HEK293 (cell line): ENCODE data around the gene CCDC120.

Source experiments
- HOXD13 ChIP-seq: sonication (generic); formaldehyde crosslinking; IDR thresholded peaks from 2 replicates; pipeline ENCODE4 v1.8.0; 2022; ENCODE audit warnings: missing genetic modification reagents, borderline replicate concordance
- KLF16 ChIP-seq: fragments of 450-650 bp; formaldehyde crosslinking; IDR thresholded peaks from 2 replicates; pipeline ENCODE4 v1.5.1; 2017; ENCODE audit warnings: missing biosample characterization, missing genetic modification characterization
- MZF1 ChIP-seq: fragments of 450-650 bp; formaldehyde crosslinking; IDR thresholded peaks from 2 replicates; pipeline ENCODE4 v1.5.1; 2017; ENCODE audit warnings: missing biosample characterization, missing genetic modification characterization, borderline replicate concordance
- OVOL3 ChIP-seq: fragments of 450-650 bp; formaldehyde crosslinking; IDR thresholded peaks from 2 replicates; pipeline ENCODE4 v1.5.1; 2016; ENCODE audit warnings: missing biosample characterization, missing genetic modification characterization
- SP2 ChIP-seq: fragments of 450-650 bp; formaldehyde crosslinking; IDR thresholded peaks from 2 replicates; pipeline ENCODE4 v1.5.1; 2016; ENCODE audit warnings: missing biosample characterization, missing genetic modification characterization
- SP3 ChIP-seq: fragments of 450-650 bp; formaldehyde crosslinking; IDR thresholded peaks from 2 replicates; pipeline ENCODE4 v1.5.1; 2016; ENCODE audit warnings: missing biosample characterization, missing genetic modification characterization
- WT1 ChIP-seq: fragments of 450-650 bp; formaldehyde crosslinking; IDR thresholded peaks from 2 replicates; pipeline ENCODE4 v1.5.1; 2016; ENCODE audit warnings: missing biosample characterization, missing genetic modification characterization
- ZBTB21 ChIP-seq: fragments of 450-650 bp; formaldehyde crosslinking; IDR thresholded peaks from 2 replicates; pipeline ENCODE4 v1.5.1; 2017; ENCODE audit warnings: missing biosample characterization, missing genetic modification characterization
- ZNF10 ChIP-seq: fragments of 450-650 bp; formaldehyde crosslinking; IDR thresholded peaks from 2 replicates; pipeline ENCODE4 v1.5.1; 2017; ENCODE audit warnings: missing biosample characterization, missing genetic modification characterization
- ZNF133 ChIP-seq: fragments of 450-650 bp; formaldehyde crosslinking; IDR thresholded peaks from 2 replicates; pipeline ENCODE4 v1.5.1; 2016; ENCODE audit warnings: missing biosample characterization, missing genetic modification characterization
- ZNF221 ChIP-seq: fragments of 450-650 bp; formaldehyde crosslinking; IDR thresholded peaks from 2 replicates; pipeline ENCODE4 v1.5.1; 2017; ENCODE audit warnings: missing biosample characterization, missing genetic modification characterization, borderline replicate concordance
- ZNF24 ChIP-seq: fragments of 450-650 bp; formaldehyde crosslinking; IDR thresholded peaks from 2 replicates; pipeline ENCODE4 v1.5.1; 2016; ENCODE audit warnings: missing biosample characterization, missing genetic modification characterization
- ZNF292 ChIP-seq: fragments of 450-650 bp; formaldehyde crosslinking; IDR thresholded peaks from 2 replicates; pipeline ENCODE4 v1.5.1; 2016; ENCODE audit warnings: low read depth, missing biosample characterization, missing genetic modification characterization, borderline replicate concordance
- ZNF335 ChIP-seq: fragments of 450-650 bp; formaldehyde crosslinking; conservative IDR thresholded peaks from 2 replicates; pipeline ENCODE4 v1.5.1; 2016; ENCODE audit warnings: missing biosample characterization, missing genetic modification characterization
- ZNF416 ChIP-seq: fragments of 450-650 bp; formaldehyde crosslinking; IDR thresholded peaks from 2 replicates; pipeline ENCODE4 v1.5.1; 2016; ENCODE audit warnings: missing biosample characterization, missing genetic modification characterization
- ZNF561 ChIP-seq: fragments of 450-650 bp; IDR thresholded peaks from 2 replicates; pipeline ENCODE4 v1.5.1; 2018; ENCODE audit warnings: missing biosample characterization, missing genetic modification characterization, borderline replicate concordance
- ZNF610 ChIP-seq: fragments of 450-650 bp; formaldehyde crosslinking; IDR thresholded peaks from 2 replicates; pipeline ENCODE4 v1.5.1; 2016; ENCODE audit warnings: missing biosample characterization, missing genetic modification characterization, borderline replicate concordance
- ZNF654 ChIP-seq: fragments of 450-650 bp; formaldehyde crosslinking; IDR thresholded peaks from 2 replicates; pipeline ENCODE4 v1.5.1; 2016; ENCODE audit warnings: low read depth, missing biosample characterization, missing genetic modification characterization
- ZNF670 ChIP-seq: fragments of 450-650 bp; formaldehyde crosslinking; IDR thresholded peaks from 2 replicates; pipeline ENCODE4 v1.5.1; 2016; ENCODE audit warnings: missing biosample characterization, missing genetic modification characterization, low read depth
- ZNF76 ChIP-seq: fragments of 450-650 bp; formaldehyde crosslinking; IDR thresholded peaks from 2 replicates; pipeline ENCODE4; 2016; ENCODE audit warnings: low read depth, missing biosample characterization, missing genetic modification characterization, borderline replicate concordance
- ZNF785 ChIP-seq: fragments of 450-650 bp; formaldehyde crosslinking; IDR thresholded peaks from 2 replicates; pipeline ENCODE4 v1.5.1; 2016; ENCODE audit warnings: missing biosample characterization, missing genetic modification characterization
- TF ChIP-seq, protein P1 (sequence below): fragments of 450-650 bp; formaldehyde crosslinking; IDR thresholded peaks from 2 replicates; pipeline ENCODE4 v1.5.1; 2017; ENCODE audit warnings: missing biosample characterization, missing genetic modification characterization
- TF ChIP-seq, protein P2 (sequence below): fragments of 450-650 bp; formaldehyde crosslinking; optimal IDR thresholded peaks from 2 replicates; pipeline ENCODE3; 2016; ENCODE audit warnings: missing biosample characterization, mild to moderate bottlenecking, missing genetic modification characterization
- TF ChIP-seq, protein P3 (sequence below): fragments of 450-650 bp; formaldehyde crosslinking; IDR thresholded peaks from 2 replicates; pipeline ENCODE4 v1.5.1; 2017; ENCODE audit warnings: missing biosample characterization, mild to moderate bottlenecking, missing genetic modification characterization, moderate library complexity
- TF ChIP-seq, protein P4 (sequence below): fragments of 450-650 bp; IDR thresholded peaks from 2 replicates; pipeline ENCODE4 v1.5.1; 2018; ENCODE audit warnings: missing biosample characterization, missing genetic modification characterization
- TF ChIP-seq, protein P5 (sequence below): fragments of 450-650 bp; formaldehyde crosslinking; IDR thresholded peaks from 2 replicates; pipeline ENCODE4 v1.5.1; 2016; ENCODE audit warnings: missing biosample characterization, missing genetic modification characterization
- TF ChIP-seq, protein P6 (sequence below): fragments of 450-650 bp; formaldehyde crosslinking; IDR thresholded peaks from 2 replicates; pipeline ENCODE4 v1.5.1; 2016; ENCODE audit warnings: missing biosample characterization, missing genetic modification characterization
- TF ChIP-seq, protein P7 (sequence below): fragments of 450-650 bp; formaldehyde crosslinking; IDR thresholded peaks from 2 replicates; pipeline ENCODE4; 2016; ENCODE audit warnings: missing biosample characterization, missing genetic modification characterization
- TF ChIP-seq, protein P8 (sequence below): fragments of 450-650 bp; formaldehyde crosslinking; IDR thresholded peaks from 2 replicates; pipeline ENCODE4 v1.5.1; 2016; ENCODE audit warnings: missing biosample characterization, missing genetic modification characterization

CCDC120 gene

DNA sequence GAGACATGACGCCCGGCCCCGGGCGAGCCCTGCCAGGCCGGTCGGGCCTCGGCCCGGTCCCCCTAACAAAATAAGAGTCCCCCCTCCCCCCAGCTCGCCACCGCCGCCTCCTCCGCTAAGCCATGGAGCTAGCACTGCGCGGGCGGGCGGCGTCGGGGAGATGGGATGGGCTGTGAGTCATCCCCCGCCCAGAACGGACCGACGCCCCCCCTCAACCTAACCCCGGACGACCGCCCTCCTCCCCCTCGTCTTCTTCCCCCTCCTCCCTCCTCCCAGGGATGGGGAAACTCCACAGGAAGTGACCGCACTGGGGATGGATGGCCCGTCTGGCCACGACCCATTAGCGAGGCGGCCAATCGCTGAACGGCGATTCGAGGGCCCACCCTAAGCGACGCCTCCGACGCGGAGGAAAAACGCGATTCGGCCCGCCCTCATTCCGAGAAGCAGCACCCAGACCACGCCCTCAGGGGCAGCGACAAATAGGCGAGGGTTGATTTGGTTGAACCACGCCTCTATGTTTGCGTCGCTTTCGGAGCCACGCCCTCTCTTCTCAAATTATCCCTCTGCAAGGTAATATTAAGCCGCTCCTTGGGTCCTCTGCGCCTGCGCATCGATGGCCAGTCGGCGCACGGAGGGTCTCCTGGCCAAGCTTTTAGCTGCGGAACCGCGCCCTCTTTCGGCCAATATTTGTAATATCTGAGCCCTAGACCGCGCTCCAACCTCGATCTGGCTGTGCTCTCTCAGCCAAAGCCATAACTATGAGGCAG lies 15.4 kb upstream of the CCDC120 start, which contains the start of gene TFE3 (continued):
- TF ChIP-seq, protein P1, sequence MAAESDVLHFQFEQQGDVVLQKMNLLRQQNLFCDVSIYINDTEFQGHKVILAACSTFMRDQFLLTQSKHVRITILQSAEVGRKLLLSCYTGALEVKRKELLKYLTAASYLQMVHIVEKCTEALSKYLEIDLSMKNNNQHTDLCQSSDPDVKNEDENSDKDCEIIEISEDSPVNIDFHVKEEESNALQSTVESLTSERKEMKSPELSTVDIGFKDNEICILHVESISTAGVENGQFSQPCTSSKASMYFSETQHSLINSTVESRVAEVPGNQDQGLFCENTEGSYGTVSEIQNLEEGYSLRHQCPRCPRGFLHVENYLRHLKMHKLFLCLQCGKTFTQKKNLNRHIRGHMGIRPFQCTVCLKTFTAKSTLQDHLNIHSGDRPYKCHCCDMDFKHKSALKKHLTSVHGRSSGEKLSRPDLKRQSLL (tag by site-specific recombination): no peak
- TF ChIP-seq ZNF133: no peak
- no peak for TF ChIP-seq ZNF10 (tag by site-specific recombination)
- TF ChIP-seq ZBTB21 (tag by site-specific recombination): no peak
- TF ChIP-seq, protein P2, sequence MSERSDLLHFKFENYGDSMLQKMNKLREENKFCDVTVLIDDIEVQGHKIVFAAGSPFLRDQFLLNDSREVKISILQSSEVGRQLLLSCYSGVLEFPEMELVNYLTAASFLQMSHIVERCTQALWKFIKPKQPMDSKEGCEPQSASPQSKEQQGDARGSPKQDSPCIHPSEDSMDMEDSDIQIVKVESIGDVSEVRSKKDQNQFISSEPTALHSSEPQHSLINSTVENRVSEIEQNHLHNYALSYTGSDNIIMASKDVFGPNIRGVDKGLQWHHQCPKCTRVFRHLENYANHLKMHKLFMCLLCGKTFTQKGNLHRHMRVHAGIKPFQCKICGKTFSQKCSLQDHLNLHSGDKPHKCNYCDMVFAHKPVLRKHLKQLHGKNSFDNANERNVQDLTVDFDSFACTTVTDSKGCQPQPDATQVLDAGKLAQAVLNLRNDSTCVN (tag by site-specific recombination): peak; percentile 43
- TF ChIP-seq OVOL3 (tag by site-specific recombination): no peak
- TF ChIP-seq ZNF670 (tag by site-specific recombination): no peak
- TF ChIP-seq, protein P3, sequence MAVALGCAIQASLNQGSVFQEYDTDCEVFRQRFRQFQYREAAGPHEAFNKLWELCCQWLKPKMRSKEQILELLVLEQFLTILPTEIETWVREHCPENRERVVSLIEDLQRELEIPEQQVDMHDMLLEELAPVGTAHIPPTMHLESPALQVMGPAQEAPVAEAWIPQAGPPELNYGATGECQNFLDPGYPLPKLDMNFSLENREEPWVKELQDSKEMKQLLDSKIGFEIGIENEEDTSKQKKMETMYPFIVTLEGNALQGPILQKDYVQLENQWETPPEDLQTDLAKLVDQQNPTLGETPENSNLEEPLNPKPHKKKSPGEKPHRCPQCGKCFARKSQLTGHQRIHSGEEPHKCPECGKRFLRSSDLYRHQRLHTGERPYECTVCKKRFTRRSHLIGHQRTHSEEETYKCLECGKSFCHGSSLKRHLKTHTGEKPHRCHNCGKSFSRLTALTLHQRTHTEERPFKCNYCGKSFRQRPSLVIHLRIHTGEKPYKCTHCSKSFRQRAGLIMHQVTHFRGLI (tag by site-specific recombination): 0 out of 2 replicates have a peak, but pooled peaks have one; percentile 60
- TF ChIP-seq ZNF654 (tag by site-specific recombination): peak; percentile 82
- no peak for TF ChIP-seq ZNF785 (tag by site-specific recombination)
- TF ChIP-seq, protein P4, sequence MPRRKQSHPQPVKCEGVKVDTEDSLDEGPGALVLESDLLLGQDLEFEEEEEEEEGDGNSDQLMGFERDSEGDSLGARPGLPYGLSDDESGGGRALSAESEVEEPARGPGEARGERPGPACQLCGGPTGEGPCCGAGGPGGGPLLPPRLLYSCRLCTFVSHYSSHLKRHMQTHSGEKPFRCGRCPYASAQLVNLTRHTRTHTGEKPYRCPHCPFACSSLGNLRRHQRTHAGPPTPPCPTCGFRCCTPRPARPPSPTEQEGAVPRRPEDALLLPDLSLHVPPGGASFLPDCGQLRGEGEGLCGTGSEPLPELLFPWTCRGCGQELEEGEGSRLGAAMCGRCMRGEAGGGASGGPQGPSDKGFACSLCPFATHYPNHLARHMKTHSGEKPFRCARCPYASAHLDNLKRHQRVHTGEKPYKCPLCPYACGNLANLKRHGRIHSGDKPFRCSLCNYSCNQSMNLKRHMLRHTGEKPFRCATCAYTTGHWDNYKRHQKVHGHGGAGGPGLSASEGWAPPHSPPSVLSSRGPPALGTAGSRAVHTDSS (tag by site-specific recombination): no peak; the same call in 1 of the 2 replicates
- TF ChIP-seq, protein P5, sequence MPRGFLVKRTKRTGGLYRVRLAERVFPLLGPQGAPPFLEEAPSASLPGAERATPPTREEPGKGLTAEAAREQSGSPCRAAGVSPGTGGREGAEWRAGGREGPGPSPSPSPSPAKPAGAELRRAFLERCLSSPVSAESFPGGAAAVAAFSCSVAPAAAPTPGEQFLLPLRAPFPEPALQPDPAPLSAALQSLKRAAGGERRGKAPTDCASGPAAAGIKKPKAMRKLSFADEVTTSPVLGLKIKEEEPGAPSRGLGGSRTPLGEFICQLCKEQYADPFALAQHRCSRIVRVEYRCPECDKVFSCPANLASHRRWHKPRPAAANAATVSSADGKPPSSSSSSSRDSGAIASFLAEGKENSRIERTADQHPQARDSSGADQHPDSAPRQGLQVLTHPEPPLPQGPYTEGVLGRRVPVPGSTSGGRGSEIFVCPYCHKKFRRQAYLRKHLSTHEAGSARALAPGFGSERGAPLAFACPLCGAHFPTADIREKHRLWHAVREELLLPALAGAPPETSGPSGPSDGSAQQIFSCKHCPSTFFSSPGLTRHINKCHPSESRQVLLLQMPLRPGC (tag by site-specific recombination): no peak
- peak; percentile 82; the same call in 1 of the 2 replicates for TF ChIP-seq KLF16 (tag by site-specific recombination)
- no peak for TF ChIP-seq HOXD13 (CRISPR knock-in tag)
- TF ChIP-seq, protein P6, sequence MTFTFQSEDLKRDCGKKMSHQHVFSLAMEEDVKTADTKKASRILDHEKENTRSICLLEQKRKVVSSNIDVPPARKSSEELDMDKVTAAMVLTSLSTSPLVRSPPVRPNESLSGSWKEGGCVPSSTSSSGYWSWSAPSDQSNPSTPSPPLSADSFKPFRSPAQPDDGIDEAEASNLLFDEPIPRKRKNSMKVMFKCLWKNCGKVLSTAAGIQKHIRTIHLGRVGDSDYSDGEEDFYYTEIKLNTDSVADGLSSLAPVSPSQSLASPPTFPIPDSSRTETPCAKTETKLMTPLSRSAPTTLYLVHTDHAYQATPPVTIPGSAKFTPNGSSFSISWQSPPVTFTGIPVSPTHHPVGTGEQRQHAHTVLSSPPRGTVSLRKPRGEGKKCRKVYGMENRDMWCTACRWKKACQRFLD (tag by site-specific recombination): no peak
- TF ChIP-seq SP2: peak; percentile 98
- no peak for TF ChIP-seq MZF1 (tag by site-specific recombination)
- TF ChIP-seq ZNF76 (tag by site-specific recombination): 0 out of 2 replicates have a peak, but pooled peaks have one; percentile 0
- peak; percentile 85 for TF ChIP-seq SP3 (tag by site-specific recombination)
- no peak for TF ChIP-seq ZNF221 (tag by site-specific recombination)
- 0 out of 2 replicates have a peak, but pooled peaks have one; percentile 17 for TF ChIP-seq ZNF561 (tag by site-specific recombination)
- TF ChIP-seq, protein P7, sequence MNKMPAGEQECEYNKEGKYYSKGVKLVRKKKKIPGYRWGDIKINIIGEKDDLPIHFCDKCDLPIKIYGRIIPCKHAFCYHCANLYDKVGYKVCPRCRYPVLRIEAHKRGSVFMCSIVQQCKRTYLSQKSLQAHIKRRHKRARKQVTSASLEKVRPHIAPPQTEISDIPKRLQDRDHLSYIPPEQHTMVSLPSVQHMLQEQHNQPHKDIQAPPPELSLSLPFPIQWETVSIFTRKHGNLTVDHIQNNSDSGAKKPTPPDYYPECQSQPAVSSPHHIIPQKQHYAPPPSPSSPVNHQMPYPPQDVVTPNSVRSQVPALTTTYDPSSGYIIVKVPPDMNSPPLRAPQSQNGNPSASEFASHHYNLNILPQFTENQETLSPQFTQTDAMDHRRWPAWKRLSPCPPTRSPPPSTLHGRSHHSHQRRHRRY: no peak
- TF ChIP-seq ZNF610 (tag by site-specific recombination): peak; percentile 32; the same call in 1 of the 2 replicates
- TF ChIP-seq ZNF416 (tag by site-specific recombination): no peak
- TF ChIP-seq ZNF24 (tag by site-specific recombination): 0 out of 2 replicates have a peak, but pooled peaks have one; percentile 18
- no peak for TF ChIP-seq ZNF335 (tag by site-specific recombination)
- TF ChIP-seq ZNF292: no peak
- TF ChIP-seq WT1 (tag by site-specific recombination): peak; percentile 55; the same call in 1 of the 2 replicates
- TF ChIP-seq, protein P8, sequence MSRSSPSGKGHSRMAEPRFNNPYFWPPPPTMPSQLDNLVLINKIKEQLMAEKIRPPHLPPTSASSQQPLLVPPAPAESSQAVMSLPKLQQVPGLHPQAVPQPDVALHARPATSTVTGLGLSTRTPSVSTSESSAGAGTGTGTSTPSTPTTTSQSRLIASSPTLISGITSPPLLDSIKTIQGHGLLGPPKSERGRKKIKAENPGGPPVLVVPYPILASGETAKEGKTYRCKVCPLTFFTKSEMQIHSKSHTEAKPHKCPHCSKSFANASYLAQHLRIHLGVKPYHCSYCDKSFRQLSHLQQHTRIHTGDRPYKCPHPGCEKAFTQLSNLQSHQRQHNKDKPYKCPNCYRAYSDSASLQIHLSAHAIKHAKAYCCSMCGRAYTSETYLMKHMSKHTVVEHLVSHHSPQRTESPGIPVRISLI (tag by site-specific recombination): no peak
